Measurements from ENCODE around the gene GPRASP1.

GPRASP1 gene

DNA sequence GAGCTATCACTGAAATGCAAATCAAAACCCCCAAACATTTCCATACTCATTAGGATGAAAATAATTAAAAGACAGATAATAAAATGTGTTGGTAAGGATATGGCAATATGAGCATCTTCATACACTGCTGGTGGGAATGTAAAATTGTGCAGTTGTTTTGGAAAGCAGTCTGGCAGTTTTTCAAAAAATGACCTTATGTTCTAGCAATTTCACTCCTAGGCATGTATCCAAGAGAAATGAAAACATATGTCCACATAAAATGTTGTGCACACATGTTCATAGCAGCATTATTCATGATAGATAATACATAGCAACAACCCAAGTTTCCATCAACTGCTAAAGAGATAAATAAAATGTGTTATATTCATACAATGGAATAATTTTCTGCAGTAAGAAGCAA, 46.2 kb downstream of the GPRASP1 start:
- no peak for FAIRE-seq

All from TTC549 (cell line).